H54 (cell line): ENCODE data around the gene FZD1.
"Not testable (repeated sequence)": the region's sequence is repeated elsewhere in the genome, so short reads cannot be mapped to it uniquely, and the experiment has no call there.

Source experiments
- DNase-seq: peaks from one replicate; pipeline ENCODE4 v3.0.0; 2011; ENCODE audit warnings: low spot score, mixed read lengths; ENCODE audit not compliant: insufficient read length
- FAIRE-seq: peaks from 3 replicates; lab custom pipeline; 2011; peaks lifted over from hg19 to GRCh38; lab: Jason Lieb, UNC
- POLR2A ChIP-seq: IDR thresholded peaks from 2 replicates; pipeline ENCODE4 v1.6.1; 2011; ENCODE audit warnings: low read depth, mild to moderate bottlenecking, low read length

FZD1 gene

DNA sequence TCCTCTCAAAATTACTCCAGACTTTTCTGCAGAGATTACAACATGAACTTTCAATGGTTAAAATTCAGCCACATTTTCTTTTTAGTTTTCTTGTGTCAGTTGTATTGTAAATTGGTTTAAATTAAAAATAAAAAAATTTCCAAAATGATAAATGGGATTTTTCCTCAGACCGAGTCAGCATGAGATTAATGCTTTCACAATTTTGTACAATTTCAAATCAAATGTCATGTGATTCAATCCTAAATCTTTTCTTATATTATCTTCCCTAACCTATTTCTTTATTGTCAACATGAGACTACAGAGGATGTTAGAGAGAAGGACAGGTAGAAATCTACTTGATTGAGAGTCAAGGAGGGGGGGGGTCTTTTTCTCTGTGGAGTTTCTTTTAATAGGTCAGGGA is 33.7 kb downstream of the FZD1 start:
- DNase-seq (no peak), FAIRE-seq (no peak)
- no peak for TF ChIP-seq POLR2A

DNA sequence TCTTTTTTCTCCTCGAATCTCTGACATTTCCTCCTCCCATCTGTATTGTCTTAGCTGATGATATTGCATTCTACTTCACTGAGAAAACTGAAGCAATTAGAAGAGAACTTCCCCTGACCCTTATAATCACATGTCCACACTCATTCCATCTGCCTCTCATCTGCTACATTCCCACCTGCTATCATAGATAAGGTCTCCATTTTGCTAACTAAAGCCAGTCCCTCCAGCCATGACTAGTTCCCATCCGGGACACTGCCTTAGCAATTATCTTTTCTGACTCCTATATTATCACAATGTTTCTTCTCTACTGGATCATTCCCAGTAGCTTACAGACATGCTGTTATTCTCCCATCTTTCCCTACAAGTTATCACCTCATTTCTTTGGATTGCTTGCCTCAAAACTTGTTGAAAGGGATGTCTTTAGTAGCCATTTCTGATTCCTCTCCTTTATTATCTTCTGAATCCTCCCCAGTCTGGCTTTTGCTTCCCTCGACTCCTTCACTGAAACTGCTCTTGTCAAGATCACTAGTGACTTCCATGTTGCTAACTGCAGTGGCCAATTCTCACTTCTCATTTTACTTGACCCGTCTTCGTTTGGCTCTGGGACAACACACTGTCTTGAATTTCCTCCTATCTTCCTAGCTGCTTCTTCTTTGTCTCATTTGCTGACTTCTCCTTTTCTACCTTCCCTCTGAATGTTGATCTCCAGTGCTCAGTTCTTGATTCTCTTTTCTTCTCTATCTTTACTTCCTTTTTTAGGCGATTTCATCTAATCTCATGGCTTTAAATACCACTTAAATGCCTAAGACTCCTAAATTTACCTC is 35.9 kb downstream of the FZD1 start:
- DNase-seq (no peak), FAIRE-seq (no peak)
- TF ChIP-seq POLR2A, result no peak

DNA sequence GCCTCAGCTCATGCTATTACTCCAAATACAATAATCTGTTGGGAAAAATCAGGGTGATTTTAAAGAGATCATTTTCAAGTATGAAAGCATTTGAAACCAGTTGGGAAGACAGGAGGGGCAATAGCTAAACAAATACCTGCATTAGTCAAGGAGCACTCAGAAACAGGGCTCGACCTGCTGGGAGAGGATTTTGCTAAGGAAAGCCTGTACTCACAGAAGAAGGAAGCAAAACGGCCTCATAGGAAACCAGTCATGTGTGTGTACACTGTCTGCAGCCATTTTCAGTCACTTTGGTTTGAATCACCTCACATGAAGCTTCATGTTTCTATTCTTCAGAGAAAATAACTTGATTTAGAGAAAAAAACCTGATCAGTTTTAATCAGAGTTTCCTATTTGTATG is 38.6 kb downstream of the FZD1 start:
- FAIRE-seq, result no peak
- TF ChIP-seq POLR2A, result no peak
- DNase-seq, result no peak

DNA sequence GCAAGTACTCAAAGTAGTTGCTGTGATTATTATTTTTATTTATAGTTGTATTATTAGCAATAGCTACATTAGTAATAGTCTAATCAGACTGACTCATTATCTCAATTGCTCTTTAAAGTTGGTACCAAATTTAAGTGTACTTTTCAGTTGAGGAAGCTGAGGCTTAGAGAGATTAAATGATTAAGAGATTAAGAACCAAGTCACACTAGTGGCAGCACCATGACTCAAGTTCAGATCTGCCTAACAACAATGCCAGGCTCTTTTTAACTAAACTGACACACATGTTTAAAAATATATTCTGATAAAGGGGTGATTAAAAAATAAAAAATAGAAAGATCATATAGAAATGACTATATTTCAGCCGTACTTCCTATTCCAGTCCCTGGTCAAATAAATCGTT is 42.0 kb downstream of the FZD1 start:
- no peak for DNase-seq
- FAIRE-seq, result no peak
- no peak for TF ChIP-seq POLR2A

DNA sequence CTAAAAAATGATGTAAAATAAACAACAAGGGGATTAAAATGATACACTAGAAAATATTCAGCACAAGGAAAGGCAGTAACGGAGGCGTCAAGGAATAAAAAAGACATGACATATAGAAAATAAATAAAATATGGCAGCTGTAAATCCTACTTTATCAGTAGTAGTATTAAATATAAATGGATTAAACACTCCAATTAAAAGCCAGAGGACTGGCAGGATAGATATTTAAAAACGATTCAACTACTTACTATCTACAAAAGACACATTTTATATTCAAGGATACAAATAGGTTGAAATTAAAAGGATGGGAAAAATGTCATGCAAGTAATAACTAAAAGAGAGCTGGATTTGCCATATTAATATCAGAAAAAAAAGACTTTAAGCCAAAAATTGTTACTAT is 43.2 kb downstream of the FZD1 start:
- no peak for TF ChIP-seq POLR2A
- FAIRE-seq (no peak), DNase-seq (no peak)

GRCh38 chr7:91308191-91308590 is 44.0 kb downstream of the FZD1 start:
- not testable (repeated sequence) for DNase-seq, FAIRE-seq

DNA sequence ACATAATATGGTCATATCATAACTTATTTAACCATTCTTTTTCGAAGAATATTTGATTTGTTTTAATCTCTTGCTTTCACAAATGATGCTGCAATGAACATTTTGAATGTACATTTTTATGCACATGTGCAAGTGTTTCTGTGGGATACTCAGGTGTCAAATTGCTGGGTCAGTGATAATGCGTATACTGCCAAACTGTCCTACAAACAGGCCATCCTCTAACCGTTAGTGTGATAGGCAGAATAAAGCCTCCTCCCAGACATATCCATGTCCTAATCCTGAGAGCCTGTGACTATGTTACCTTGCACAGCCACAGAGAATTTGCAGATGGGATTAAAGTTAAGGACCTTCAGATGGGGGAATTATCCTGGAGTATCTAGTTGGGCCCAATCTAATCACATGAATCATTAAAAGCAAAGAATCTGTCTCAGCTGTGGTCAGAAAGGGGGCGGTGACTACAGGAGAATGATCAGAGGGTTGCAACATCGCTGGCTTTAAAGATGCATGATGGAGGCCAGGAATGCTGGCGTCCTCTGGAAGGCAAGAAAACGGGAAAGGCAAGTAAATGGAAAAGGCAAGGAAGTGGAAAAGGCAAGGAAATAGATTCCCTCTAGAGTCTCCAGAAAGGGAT is 46.7 kb downstream of the FZD1 start:
- no peak for TF ChIP-seq POLR2A
- DNase-seq (no peak), FAIRE-seq (no peak)

DNA sequence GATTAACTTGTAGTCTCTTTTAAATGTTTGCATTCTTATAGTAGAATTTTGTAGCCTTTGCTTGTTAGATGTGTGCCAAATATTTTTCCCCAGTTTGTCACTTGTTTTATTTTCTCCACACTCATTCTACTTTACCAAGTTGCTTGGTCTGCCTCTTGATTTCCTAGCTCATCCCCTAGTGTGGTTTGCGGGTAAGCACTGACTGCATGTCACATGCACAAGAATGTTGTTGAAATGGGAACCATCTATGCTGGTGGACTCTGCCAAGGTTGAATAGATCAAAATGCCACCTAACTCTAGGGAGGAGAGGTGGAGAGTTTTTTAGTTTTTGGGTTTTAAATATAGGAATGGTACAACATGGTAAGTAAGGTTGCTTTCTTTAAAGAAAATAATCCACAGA is 47.6 kb downstream of the FZD1 start:
- TF ChIP-seq POLR2A, result no peak
- FAIRE-seq (no peak), DNase-seq (no peak)

- FAIRE-seq, result no peak
- no peak for TF ChIP-seq POLR2A
Measured at GRCh38 chr7:91313113-91313512, 48.9 kb downstream of the FZD1 start.

GRCh38 chr7:91314591-91315323 is 50.5 kb downstream of the FZD1 start:
- FAIRE-seq (no peak), DNase-seq (no peak)
- TF ChIP-seq POLR2A, result no peak

More at GRCh38 chr7:91313113-91313512, 48.9 kb downstream of the FZD1 start:
- DNase-seq, result no peak

GRCh38 chr7:91316426-91316825 is 52.2 kb downstream of the FZD1 start:
- FAIRE-seq (no peak), DNase-seq (no peak)
- no peak for TF ChIP-seq POLR2A

DNA sequence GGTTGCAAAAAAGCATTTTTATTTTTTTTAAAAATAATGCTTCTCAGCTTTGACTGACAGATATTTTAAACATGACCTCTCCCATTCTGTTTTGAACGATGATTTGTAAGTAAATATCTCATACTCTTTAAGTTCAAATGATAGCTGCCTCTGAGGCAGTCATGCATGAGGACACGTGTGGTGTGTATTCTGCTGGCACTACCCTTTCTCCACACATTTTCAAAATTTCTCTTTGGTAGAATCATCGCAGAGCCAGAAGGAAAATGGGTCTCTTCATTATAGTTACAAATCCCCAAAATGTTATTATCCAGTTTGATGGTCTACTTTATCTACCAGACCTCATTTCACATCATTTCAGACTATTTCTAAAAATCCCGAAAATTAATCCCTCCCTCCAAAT is 55.1 kb downstream of the FZD1 start:
- FAIRE-seq, result no peak
- TF ChIP-seq POLR2A, result no peak
- no peak for DNase-seq

DNA sequence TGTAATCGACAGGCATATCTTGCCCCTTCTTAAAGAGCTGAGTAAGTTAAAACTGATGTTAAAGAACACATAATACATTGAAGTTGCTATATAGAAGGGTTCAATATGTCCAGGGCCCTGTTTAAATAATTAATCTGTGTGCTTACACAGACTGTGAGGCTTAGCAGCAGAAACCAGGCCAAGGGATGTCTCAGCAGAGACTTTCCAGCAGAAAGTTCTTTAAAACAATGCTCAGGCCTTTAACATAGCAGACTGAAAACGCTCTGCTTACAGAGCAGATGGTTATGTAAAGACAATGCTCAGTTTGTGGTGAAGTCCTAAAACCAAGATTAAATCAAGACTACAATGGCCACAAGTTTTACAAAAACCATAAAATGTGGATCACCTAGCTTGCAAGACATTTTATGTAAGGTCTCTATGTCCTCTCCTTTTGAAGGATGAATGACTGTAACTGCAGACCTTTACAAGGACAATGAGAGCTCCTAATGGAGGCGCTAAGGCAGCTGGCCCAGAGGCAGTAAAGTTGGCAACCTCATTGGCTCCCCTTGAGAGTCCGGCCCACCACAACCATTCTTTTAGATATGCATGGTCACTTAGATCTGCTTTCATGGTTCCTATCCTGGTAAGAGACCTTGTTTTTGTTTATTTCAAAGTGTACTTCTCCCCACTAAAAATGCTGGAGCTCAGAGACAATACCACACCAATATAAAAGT is 56.3 kb downstream of the FZD1 start:
- DNase-seq (no peak), FAIRE-seq (no peak)

More for the DNA sequence above, 56.3 kb downstream of the FZD1 start:
- TF ChIP-seq POLR2A, result no peak
